Measurements from ENCODE around the gene NFE2L1.
A peak's percentile ranks its signal among the peaks of the same experiment; 100 is the strongest.
"Not testable (repeated sequence)": the region's sequence is repeated elsewhere in the genome, so short reads cannot be mapped to it uniquely, and the experiment has no call there.

NFE2L1 gene

DNA sequence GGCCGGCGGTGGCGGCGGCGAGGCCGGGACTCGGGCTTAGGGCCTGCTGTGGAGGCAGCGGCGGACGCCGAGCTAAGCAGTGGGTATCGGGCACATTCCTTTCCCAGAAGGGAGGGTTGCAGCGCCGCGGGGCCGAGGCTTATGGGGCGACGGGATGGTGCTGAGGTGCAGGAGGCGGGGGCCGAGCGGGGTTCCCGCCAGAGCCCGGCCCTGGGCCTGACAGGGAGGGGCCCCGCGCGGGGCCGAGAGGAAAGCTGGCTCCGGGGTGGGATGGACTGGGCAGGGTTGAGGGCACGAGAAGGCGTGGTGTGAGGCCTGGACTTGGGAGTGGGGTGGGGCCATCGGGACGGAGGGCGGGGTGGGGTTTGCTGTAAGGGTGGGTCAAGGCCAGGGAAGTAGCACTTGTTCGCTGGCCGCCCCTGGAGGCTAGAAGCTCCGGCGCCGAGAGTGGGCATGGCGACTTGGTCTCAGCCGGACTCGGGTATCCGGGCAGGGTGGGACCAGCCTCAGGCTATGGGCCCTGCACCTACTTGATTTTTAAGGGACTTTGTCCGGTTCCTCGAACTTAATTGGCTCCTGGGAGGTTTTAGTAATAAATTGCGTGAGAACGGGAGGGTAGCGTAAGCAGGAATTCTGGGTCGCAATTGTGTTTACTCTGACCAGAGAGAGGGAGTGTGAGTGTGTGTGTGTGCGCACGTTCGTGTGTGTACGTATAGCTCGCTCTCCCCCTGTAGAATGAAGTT, 396 bp downstream of the NFE2L1 start:
- peak in 1 of 2 experiments; percentile 55 for DNase-seq (ENCODE audit: low read depth in 2 of 2)

DNA sequence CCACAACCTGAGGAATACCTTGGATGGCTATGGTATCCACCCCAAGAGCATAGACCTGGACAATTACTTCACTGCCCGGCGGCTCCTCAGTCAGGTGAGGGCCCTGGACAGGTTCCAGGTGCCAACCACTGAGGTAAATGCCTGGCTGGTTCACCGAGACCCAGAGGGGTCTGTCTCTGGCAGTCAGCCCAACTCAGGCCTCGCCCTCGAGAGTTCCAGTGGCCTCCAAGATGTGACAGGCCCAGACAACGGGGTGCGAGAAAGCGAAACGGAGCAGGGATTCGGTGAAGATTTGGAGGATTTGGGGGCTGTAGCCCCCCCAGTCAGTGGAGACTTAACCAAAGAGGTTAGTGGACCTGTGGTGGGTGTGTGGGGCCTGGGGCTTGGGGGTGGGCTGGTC, 3.1 kb downstream of the NFE2L1 start:
- no peak for DNase-seq (ENCODE audit: low read depth in 2 of 2)

DNA sequence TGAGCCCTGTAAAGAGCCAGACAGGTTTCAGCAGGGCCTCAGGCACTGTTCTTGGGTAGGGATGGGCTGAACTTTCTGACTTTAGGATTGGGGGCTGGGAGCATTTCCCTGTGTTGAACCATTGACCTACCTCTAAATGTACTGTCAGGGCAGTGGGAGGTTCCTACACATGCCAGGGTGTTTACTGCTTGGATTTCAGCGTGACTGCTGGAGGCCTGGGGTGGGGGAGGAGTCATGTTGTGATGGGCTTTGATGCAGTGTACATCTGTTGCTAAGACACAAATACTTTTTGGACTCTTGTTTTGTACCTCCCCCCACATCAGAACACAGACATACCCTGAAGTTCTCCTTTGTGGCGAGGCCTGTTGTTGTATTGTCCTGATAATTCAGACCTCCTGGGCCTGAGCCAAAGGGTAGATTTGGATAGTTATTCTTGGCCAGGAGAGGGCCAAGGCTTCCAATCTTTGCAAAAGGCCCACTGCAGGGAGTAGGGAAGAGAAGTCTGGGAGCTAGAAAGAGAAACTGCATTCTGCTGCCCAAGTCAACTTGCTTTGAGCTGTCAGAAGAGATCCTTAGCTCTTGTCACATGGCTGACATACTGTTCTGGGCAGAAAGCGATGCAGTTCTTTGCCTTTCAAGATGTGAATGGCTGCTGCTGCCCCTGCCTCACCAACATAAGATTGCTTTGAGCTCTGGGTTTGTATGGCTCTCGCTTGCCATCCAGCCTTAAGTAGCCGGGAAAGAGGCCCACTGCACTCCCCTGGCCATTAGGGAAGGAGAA, 3.7 kb downstream of the NFE2L1 start:
- DNase-seq (ENCODE audit: low read depth in 2 of 2), result peak in 1 of 2 experiments; percentile 43

DNA sequence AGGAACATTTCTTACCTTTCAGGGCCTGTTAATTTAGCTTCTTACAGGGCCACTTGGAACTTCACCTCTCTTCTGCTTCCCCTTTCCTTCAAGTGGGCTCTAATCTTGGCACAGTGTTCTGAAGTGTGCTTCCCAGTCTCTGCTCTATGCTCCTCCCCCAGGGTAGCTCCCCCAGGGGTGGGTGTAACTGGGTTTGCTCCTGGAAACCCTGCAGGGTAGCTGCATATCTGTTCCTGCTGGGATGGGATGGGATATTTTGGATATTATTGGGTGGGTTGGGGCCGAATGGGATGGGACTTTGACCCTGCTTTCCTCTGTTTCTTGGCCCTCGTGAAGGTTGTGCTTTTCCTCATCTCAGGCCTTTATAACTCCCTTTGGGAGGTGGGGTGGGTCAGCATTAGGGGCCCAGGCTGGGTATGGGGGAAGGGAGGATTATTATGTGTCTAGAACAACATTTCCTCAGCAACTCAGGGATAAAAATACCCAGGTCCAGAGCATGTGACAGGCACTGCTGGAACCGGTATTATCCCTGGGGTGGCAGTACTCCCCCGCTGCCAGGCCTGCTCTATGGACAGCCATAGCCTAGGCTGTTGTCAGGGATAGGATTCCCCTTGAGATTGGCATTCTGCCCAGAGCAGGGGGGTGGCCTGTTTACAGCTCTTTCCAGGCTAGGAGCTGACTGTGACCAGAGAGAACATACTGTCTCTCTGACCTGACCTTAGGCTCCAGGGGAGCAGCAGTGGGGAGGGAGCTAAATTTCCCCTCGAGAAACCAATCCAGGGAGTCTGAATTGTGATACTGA, 5.0 kb downstream of the NFE2L1 start:
- DNase-seq (ENCODE audit: low read depth in 2 of 2), result no peak

DNA sequence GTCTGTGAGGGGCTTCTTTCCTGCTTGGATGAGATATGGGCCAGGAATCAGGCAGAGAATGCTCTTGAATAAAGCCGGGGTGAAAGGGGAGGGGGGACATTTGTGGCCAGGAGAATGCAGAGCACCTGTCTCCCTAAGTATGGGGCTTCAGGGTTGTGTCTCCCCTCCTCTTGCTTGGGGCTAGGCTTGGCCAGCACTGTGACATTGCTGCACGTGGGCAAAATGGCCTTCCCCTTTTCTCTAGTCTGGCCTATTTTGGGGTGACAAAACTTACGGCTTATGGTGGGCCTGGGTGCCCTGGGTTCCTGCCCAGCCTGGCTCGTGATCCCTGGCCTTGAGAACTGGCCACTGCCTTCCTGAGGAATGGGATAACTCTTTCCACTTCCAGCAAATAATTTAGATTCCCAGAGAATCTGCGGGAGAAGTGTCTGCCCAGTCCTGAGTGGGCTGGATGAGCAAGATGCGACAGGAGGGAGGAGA, 5.6 kb downstream of the NFE2L1 start:
- DNase-seq (ENCODE audit: low read depth in 2 of 2), result no peak

DNA sequence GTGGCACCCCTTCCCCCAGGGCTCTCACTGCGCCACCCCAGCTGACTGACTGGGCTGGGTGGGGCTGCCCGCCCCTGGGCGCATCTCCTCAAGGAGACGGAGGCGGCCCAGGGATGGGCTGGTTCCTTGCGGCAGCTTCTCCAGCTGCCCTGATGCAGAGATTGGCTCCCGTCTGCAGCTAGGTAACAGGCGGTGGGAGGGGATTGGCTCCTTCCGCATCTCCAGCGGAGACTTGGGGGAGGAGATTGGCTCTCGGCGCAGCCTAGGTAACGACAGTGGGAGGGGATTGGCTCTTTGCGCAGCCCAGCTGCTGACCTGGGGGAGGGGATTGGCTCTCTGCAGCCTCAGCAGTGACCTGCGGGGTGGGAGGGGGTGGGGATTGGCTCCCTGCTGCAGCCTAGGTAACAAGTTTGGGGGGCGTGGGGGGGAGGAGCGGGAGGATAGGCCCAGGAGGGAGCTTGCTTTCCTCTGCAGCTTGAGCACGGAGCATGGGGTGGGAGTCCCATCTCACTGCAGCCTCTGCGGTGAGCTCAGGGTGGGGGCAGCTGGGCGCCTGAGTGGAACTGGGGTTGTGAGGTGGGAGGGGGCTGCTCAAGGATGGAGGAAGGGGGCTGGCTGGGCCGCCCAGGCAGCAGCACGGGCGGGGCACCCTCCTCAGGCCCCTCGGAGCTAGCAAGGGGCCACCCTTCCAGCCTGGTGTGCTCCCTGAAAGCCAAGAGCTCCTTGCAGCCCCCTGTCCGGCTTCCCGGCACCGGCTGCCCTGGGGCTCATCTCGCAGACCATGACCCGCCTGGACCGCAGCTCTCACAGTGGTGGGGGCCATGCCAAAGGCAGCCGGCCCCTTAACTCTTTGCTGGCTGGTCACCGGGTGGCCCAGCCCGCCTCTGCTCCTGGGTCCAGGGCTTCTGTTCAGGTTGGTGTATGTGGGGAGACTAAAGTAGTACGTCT, 6.4 kb downstream of the NFE2L1 start:
- DNase-seq (ENCODE audit: low read depth in 2 of 2), result peak in 1 of 2 experiments; percentile 30

DNA sequence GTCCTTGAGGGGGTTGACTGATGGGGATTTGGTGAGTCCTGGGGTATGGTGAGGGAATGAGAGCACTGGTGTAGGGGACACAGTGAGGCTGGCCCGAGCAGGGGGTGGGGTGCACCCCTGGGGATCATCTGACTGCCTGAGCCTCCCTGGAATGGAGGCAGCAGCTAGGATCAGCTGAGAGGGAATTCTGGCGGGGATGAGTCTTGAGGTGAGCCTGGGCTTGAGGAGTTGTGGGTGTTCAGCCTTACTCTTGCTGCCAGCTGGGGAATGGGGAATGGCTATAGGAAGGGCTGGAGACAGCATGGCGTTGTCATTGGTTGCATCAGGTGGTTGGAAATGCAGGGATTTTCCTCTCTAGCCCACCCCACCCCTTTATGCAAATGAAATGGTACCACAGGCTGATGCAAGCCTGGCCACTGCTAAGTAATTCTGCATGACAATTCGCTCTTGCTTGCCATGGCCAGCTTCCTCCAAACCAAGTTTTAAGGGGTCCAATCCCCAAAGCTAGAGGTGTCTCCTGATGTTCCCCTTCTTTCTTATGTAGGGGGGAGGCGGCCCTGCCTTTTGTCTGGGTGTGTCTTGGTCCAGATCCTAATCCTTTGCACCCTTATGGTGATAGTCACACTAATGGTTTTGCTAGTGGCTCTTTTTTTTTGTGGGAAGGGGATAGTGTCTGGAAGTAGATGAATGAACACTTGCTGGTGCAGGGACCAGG, 7.5 kb downstream of the NFE2L1 start:
- peak; percentile 78 to 85 for DNase-seq (ENCODE audit: low read depth in 2 of 2)

DNA sequence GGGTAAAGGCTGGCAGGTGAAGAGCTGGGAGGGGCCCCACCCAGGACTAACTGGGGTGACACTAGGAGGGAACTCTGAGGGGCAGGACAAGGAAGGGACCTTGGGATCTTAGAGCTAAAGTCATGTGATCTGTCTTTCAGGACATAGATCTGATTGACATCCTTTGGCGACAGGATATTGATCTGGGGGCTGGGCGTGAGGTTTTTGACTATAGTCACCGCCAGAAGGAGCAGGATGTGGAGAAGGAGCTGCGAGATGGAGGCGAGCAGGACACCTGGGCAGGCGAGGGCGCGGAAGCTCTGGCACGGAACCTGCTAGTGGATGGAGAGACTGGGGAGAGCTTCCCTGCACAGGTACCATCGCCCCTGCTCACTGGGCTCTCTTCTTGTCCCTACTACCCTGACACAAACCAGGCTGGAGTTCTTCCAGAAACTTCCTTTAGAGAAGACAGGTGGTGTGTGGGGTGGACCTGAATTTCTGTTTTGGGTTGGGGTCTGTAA, 8.1 kb downstream of the NFE2L1 start:
- DNase-seq (ENCODE audit: low read depth in 2 of 2), result no peak

DNA sequence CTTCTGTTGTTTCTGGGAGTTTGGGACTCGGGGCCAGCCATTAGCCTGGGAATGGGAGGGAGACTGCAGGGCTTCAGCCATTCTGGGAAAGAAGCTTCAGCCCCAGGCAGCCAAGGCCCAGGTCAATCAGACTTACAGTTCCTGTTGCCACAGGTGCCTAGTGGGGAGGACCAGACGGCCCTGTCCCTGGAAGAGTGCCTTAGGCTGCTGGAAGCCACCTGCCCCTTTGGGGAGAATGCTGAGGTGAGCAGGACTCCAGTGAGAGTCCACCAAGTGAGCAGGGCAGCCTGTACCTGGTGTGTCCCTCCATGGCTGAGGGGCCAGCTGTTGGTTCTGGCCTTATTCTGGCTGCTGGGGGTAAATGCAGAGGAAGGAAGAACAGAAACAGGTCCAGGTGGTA, 8.7 kb downstream of the NFE2L1 start:
- DNase-seq (ENCODE audit: low read depth in 2 of 2), result no peak

DNA sequence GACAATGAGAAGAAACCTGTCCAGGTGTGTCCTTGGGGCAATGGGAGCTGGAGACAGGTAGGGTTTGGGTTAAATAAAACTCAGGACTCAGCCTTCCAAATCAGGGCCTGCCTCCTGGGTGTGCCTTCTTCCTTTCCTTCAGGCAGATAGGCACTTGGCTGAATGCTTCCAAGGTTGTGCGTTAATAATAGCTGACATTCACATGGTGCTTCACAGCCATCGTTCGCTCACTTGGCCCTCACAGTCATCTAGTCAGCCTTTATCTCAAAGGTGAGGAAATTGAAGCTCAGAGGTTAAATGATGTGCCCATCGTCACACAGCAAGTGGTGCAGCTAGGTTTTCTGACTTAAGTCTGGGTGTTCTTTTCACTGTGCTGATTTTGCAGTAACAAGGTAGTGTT, 9.5 kb downstream of the NFE2L1 start:
- no peak for DNase-seq (ENCODE audit: low read depth in 2 of 2)

DNA sequence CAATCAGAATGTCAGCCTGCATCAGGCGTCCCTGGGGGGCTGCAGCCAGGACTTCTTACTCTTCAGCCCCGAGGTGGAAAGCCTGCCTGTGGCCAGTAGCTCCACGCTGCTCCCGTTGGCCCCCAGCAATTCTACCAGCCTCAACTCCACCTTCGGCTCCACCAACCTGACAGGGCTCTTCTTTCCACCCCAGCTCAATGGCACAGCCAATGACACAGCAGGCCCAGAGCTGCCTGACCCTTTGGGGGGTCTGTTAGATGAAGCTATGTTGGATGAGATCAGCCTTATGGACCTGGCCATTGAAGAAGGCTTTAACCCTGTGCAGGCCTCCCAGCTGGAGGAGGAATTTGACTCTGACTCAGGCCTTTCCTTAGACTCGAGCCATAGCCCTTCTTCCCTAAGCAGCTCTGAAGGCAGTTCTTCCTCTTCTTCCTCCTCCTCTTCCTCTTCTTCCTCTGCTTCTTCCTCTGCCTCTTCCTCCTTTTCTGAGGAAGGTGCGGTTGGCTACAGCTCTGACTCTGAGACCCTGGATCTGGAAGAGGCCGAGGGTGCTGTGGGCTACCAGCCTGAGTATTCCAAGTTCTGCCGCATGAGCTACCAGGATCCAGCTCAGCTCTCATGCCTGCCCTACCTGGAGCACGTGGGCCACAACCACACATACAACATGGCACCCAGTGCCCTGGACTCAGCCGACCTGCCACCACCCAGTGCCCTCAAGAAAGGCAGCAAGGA, 10.4 kb downstream of the NFE2L1 start:
- no peak for DNase-seq (ENCODE audit: low read depth in 2 of 2)

DNA sequence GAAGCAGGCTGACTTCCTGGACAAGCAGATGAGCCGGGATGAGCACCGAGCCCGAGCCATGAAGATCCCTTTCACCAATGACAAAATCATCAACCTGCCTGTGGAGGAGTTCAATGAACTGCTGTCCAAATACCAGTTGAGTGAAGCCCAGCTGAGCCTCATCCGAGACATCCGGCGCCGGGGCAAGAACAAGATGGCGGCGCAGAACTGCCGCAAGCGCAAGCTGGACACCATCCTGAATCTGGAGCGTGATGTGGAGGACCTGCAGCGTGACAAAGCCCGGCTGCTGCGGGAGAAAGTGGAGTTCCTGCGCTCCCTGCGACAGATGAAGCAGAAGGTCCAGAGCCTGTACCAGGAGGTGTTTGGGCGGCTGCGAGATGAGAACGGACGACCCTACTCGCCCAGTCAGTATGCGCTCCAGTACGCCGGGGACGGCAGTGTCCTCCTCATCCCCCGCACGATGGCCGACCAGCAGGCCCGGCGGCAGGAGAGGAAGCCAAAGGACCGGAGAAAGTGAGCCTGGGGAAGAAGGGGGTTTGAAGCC, 11.0 kb downstream of the NFE2L1 start:
- no peak for DNase-seq (ENCODE audit: low read depth in 2 of 2)

DNA sequence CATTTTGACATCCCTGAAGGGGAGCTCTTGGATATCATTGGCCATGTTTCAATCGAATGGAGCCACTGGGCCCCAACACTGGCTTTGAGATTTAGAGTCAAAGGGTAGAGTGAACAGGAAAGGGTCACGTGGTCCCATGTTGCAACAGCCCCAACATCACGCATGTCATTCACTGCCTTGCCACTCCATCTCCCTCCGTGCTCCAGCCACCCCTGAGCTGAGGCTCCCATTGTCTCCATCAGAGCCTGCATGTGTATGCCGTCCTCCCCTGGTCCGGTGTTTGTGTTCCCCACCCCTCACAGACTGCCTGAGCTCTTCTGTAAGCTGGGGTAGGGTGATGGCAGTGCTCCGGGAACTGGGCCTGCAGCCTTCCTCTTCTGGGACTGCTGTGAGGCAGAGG, 12.1 kb downstream of the NFE2L1 start:
- DNase-seq (ENCODE audit: low read depth in 2 of 2), result no peak

DNA sequence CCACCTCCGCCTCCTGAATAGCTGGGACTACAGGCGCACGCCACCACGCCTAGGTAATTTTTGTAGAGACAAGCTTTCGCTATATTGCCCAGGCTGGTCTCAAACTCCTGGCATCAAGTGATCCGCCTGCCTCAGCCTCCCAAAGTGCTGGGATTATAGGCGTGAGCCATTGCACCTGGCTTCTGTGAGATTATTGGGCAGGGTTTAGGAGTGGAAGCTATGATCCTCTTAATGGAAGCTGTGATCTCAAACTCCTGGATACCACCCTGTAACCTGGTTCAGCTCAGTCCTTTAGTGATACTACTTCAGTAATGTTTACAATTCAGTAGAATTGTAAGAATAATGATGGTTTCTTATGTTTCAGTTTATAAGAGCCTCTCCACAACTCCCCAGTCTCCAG, 14.1 kb downstream of the NFE2L1 start:
- no peak for DNase-seq (ENCODE audit: low read depth in 2 of 2)

DNA sequence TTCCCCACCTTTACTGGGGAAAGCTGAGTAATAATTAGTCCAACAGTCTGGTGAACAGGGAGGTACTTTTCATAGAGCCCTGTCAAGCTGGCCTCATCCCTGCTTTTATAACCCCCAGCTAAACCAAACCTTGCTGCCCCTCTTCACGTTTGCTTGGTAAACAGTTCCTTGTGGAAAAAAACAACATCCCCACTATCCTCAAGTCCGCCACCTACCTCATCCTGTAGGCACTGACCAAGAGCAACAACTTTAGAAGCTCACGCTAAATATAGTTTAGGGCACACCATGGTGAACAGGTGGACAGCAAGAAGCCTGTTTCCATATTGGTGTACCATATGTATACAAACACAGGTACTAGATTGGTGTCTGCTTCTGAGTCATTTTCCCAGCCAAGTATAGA, 16.5 kb downstream of the NFE2L1 start:
- DNase-seq (ENCODE audit: low read depth in 2 of 2), result no peak

DNA sequence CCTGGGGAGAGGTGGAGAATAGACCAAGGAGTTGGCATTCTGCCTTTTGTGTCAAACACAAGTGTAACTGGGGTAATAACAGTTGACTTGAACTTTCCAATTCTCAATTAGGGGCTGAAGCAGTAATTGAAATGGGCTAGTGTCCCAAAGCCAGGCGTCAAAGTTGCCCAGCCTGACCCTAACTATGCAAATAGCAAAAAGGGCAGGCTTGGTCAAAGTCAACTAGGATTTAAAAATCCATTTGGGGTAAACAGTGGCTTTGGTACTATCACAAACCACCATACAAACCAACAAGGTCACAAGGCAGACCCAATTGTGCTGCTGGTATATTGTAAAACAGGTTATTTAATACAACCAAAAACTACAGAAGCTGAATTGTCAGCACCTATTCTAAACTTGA, 18.0 kb downstream of the NFE2L1 start:
- no peak for DNase-seq (ENCODE audit: low read depth in 2 of 2)

DNA sequence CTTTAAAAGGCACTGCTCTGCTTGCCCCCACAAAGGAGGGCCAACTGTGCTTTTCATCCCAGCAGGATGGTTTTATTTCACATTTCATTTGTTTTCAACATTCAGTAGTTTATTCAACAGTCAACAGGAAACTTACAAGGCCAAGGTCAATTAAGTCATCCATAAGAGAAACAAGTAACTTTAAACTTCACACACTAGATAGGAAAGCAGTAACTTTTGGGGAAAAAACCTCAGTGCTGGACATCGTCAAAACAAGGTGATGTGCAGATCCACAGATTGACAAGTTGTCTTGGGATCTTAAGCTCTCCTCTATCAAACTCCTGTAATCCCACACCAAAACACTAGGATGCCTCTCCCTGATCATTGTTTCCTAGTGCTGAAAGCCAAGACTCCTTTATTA, 18.5 kb downstream of the NFE2L1 start:
- no peak for DNase-seq (ENCODE audit: low read depth in 2 of 2)

DNA sequence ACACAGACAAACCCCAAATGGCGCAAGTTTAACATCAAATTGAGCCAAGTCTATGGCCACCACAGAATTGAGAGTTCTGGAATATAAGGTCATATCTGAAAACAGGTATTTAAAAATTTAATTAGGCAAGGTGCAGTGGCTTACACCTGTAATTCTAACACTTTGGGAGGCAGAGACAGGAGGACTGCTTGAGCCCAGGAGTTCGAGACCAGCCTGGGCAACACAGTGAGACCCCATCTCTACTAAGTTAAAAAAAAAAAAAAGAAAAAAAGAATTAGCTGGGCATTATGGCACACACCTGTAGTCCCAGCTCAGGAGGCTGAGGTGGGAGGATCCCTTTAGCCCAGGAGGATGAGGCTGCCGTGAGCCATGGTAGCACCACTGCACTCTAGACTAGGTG, 19.1 kb downstream of the NFE2L1 start:
- no peak for DNase-seq (ENCODE audit: low read depth in 2 of 2)

DNA sequence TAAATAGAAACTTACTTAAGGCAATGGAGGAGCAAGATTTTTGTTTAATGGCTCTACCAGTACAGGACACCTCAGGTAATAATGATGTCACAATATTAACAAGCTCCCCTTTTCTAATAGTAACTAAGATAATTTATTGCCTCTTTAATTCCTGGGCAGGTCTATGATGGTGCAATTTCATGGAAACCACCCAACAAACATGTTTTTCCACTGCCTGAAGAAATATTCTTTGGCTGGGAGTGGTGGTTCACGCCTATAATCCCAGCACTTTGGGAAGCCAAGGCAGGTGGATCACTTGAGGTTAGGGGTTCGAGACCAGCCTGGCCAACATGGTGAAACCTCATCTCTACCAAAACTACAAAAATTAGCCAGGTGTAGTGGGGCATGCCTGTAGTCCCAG, 19.6 kb downstream of the NFE2L1 start:
- DNase-seq (ENCODE audit: low read depth in 2 of 2), result not testable (repeated sequence)
